Stomach (tissue), 9 donors: ENCODE measurements around the gene CAMK1G. TPM values are rescaled to one million over a fixed set of nuclear protein-coding genes. Genes with fewer than 3 reads are reported as not detected.

ENCODE experiments used
- DNase-seq, 2 donors: peaks; one replicate each; pipeline versions ENCODE4 v3.0.0 to v3.0.0-alpha.2; 2013 to 2019
- H3K27ac ChIP-seq, 5 donors: fragments of 200-600 bp in 4 of 5; sonication (generic) in 4 of 5; one replicate each; pipeline ENCODE4 v1.5.1; 2013 to 2019; ENCODE audit warnings: mild to moderate bottlenecking in 1 of 5, moderate library complexity in 1 of 5
- H3K27me3 ChIP-seq, 3 donors: fragments of 200-600 bp; sonication (generic); one replicate each; pipeline ENCODE4 v1.5.1; 2017 to 2019; ENCODE audit warnings: mixed run types in 1 of 3
- H3K36me3 ChIP-seq, 4 donors: fragments of 200-600 bp; sonication (generic); 1 replicate in 3 of 4; 2 replicates in 1 of 4; pipeline ENCODE4 v1.5.1; 2016 to 2019
- H3K4me1 ChIP-seq, 4 donors: fragments of 200-600 bp; sonication (generic); one replicate each; pipeline ENCODE4 v1.5.1; 2016 to 2019
- H3K4me3 ChIP-seq, 4 donors: fragments of 200-600 bp; sonication (generic) in 3 of 4; one replicate each; pipeline ENCODE4 v1.5.1; 2016 to 2019; ENCODE audit warnings: mild to moderate bottlenecking in 1 of 4
- H3K9me3 ChIP-seq, 4 donors: fragments of 200-600 bp; sonication (generic); one replicate each; pipeline ENCODE4 v1.5.1; 2016 to 2019
- CTCF ChIP-seq, 7 experiments: fragments of 450-650 bp in 4 of 7; fragments of 200-600 bp in 3 of 7; sonication (generic) in 3 of 7; IDR thresholded peaks; one replicate each; pipeline ENCODE4 v1.5.1; 2016 to 2019; ENCODE audit warnings: antibody characterized with exemption in 7 of 7, control low read depth in 2 of 7, mild to moderate bottlenecking in 1 of 7
- EP300 ChIP-seq: sonication (generic); formaldehyde crosslinking; IDR thresholded peaks from one replicate; pipeline ENCODE4 v1.6.1; 2017; ENCODE audit warnings: antibody characterized with exemption
- POLR2A ChIP-seq, 4 donors: fragments of 450-650 bp; IDR thresholded peaks; one replicate each; pipeline ENCODE4 v1.6.1; 2016; ENCODE audit warnings: antibody characterized with exemption in 4 of 4, control low read depth in 2 of 4, mild to moderate bottlenecking in 1 of 4, moderate library complexity in 1 of 4
- POLR2AphosphoS5 ChIP-seq, 3 donors: sonication (generic); formaldehyde crosslinking; IDR thresholded peaks; one replicate each; pipeline ENCODE4 v1.6.1; 2016; ENCODE audit warnings: antibody characterized with exemption in 3 of 3
- WGBS, 5 donors: extraction: QIAGEN DNeasy Blood & Tissue Kit in 3 of 5; methylation state at CpG; one replicate each; pipeline versions ENCODE4 v1.1.5 to v1.1.7; 2013 to 2018; 5-methylcytosine and 5-hydroxymethylcytosine counted together
- intact Hi-C: fragments of 100-400 bp; cut with DNase I; formaldehyde crosslinking; loops from one replicate; pipeline ENCODE4 v1.15.1; 2023; ENCODE audit warnings: low total_unique reads
- polyA plus RNA-seq, 3 donors: library from polyadenylated mRNA; stranded (reverse); fragments of 200-250 nt; gene quantifications; one replicate each; pipeline ENCODE4 v1.2.3, GENCODE V29; 2013
- total RNA-seq, 5 donors: library from RNA; depleted of rRNA; stranded (reverse); fragments of >200 nt; gene quantifications; one replicate each; pipeline versions ENCODE4 v1.1.0 to v1.2.3, GENCODE V29; 2014 to 2016
- donor health status: healthy with polysubstance abuse.
- donor health status: Bipolar disorder and iron deficiency.
- donor health status: healthy.

Gene CAMK1G
- total and polyA plus RNA-seq, 8 donors: 0.03 to 1.5 TPM; not detected in 6

- intact Hi-C loops: no loop called here
- 58 to 65% (median 61%) methylated on average over 6 of the region's 6 CpGs for WGBS, 5 donors
- Histone ChIP-seq H3K27me3 (no peaks in the 10 kb centered on the region), H3K4me3 (no peak overlapping the region), H3K9me3 (no peaks in the 10 kb centered on the region), H3K4me1 (peaks cover 8 to 24% (median 12%) of the 10 kb centered on the region in 4 donors), H3K36me3 (peaks cover 4 to 92% (median 33%) of the 10 kb centered on the region in 4 donors), H3K27ac (peak overlapping the region in 3 of 5 donors; percentile 25 to 56 (median 45))
- TF ChIP-seq CTCF (IDR thresholded peaks at IDR 0.05) (no peak), POLR2AphosphoS5 (IDR thresholded peaks at IDR 0.05) (peak in 1 of 3 donors; percentile 69), EP300 (no peak)
- DNase-seq: peak in 1 of 2 donors; percentile 34
Observed at GRCh38 chr1:209618756-209619420, 35.4 kb downstream of the CAMK1G start.

GRCh38 chr1:209619696-209620486, 36.4 kb downstream of the CAMK1G start:
- Histone ChIP-seq H3K4me3 (no peak overlapping the region), H3K36me3 (peaks cover 4 to 97% (median 31%) of the 10 kb centered on the region in 4 donors), H3K4me1 (peaks cover 8 to 24% (median 12%) of the 10 kb centered on the region in 4 donors), H3K9me3 (no peaks in the 10 kb centered on the region), H3K27me3 (no peaks in the 10 kb centered on the region), H3K27ac (peak overlapping the region in 1 of 5 donors; percentile 4)
- intact Hi-C loops: loop anchor here (10.0 kb wide), 1 partner anchor 45 kb away; no protein-coding TSS in a partner anchor
- no peak for DNase-seq
- WGBS, 5 donors: 76 to 85% (median 82%) methylated on average over 7 of the region's 7 CpGs
- TF ChIP-seq CTCF (IDR thresholded peaks at IDR 0.05): no peak
- no peak for TF ChIP-seq POLR2A (IDR thresholded peaks at IDR 0.05)
- no peak for TF ChIP-seq POLR2AphosphoS5 (IDR thresholded peaks at IDR 0.05)
- TF ChIP-seq EP300: no peak

- 84 to 94% (median 88%) methylated on average over 3 of the region's 3 CpGs for WGBS, 5 donors
- Histone ChIP-seq H3K36me3 (peaks cover 4 to 97% (median 31%) of the 10 kb centered on the region in 4 donors), H3K4me1 (peaks cover 8 to 29% (median 12%) of the 10 kb centered on the region in 4 donors), H3K27ac (no peak overlapping the region), H3K27me3 (no peaks in the 10 kb centered on the region), H3K4me3 (no peak overlapping the region), H3K9me3 (no peaks in the 10 kb centered on the region)
- DNase-seq: peak in 1 of 2 donors; percentile 61
- intact Hi-C loops: loop anchor here (10.0 kb wide), 1 partner anchor 46 kb away; no protein-coding TSS in a partner anchor
- no peak for TF ChIP-seq POLR2A (IDR thresholded peaks at IDR 0.05)
- TF ChIP-seq CTCF (IDR thresholded peaks at IDR 0.05): no peak
- TF ChIP-seq POLR2AphosphoS5 (IDR thresholded peaks at IDR 0.05): no peak
- no peak for TF ChIP-seq EP300
Observed at GRCh38 chr1:209620487-209620884, 37.0 kb downstream of the CAMK1G start.

GRCh38 chr1:209621286-209621685, 37.8 kb downstream of the CAMK1G start:
- H3K27ac ChIP-seq: no peak overlapping the region
- peaks cover 8 to 36% (median 12%) of the 10 kb centered on the region in 4 donors for H3K4me1 ChIP-seq
- no peak overlapping the region for H3K4me3 ChIP-seq
- TF ChIP-seq CTCF (IDR thresholded peaks at IDR 0.05) (no peak), POLR2AphosphoS5 (IDR thresholded peaks at IDR 0.05) (no peak), POLR2A (IDR thresholded peaks at IDR 0.05) (no peak), EP300 (no peak)
- no peak for DNase-seq
- H3K36me3 ChIP-seq: peaks cover 2 to 97% (median 29%) of the 10 kb centered on the region in 4 donors
- H3K9me3 ChIP-seq: no peaks in the 10 kb centered on the region
- H3K27me3 ChIP-seq: no peaks in the 10 kb centered on the region
- intact Hi-C loops: loop anchor here (10.0 kb wide), 1 partner anchor 46 kb away; no protein-coding TSS in a partner anchor
- WGBS, 5 donors: 20 to 51% (median 38%) methylated on average over 4 of the region's 4 CpGs
